ENCODE data around the gene ALDH1B1. TPM values are rescaled to one million over a fixed set of nuclear protein-coding genes. Genes with fewer than 3 reads are reported as not detected.
A peak's percentile ranks its signal among the peaks of the same experiment; 100 is the strongest.

The ALDH1B1 gene
- total and polyA plus RNA-seq, 8 donors: 6.0 to 17.1 (median 10.3) TPM

DNA sequence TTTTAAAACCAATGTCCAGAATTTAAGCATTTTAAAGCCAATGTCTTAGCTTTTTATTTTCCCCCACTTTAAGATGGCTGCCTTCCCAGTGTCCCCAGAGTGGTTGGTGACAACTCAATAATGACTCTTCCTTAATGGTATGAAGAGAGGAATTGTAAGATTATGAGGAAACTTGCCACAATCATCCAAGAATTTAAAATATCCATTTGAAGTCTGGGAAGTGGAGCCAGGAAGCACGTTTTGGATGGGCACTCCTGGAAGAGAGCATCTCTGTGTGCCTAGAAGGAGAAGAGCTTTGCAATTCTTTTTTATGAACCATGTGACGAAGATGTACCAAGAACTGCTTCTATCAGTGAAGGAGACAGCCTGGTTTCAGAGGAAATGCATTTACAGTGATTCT, 43.0 kb downstream of the ALDH1B1 start:
- DNase-seq (no peak), FAIRE-seq (no peak), ATAC-seq (no peak)
- WGBS, 2 donors: 69 to 77% methylated on average over 2 of the region's 2 CpGs
- no peak overlapping the region for H3K4me3 ChIP-seq
- no peaks in the 10 kb centered on the region for H3K9me3 ChIP-seq
- H3K27me3 ChIP-seq: no peaks in the 10 kb centered on the region
- peak overlapping the region in 2 of 4 donors; percentile 22 to 72 for H3K27ac ChIP-seq
- TF ChIP-seq, protein P1, sequence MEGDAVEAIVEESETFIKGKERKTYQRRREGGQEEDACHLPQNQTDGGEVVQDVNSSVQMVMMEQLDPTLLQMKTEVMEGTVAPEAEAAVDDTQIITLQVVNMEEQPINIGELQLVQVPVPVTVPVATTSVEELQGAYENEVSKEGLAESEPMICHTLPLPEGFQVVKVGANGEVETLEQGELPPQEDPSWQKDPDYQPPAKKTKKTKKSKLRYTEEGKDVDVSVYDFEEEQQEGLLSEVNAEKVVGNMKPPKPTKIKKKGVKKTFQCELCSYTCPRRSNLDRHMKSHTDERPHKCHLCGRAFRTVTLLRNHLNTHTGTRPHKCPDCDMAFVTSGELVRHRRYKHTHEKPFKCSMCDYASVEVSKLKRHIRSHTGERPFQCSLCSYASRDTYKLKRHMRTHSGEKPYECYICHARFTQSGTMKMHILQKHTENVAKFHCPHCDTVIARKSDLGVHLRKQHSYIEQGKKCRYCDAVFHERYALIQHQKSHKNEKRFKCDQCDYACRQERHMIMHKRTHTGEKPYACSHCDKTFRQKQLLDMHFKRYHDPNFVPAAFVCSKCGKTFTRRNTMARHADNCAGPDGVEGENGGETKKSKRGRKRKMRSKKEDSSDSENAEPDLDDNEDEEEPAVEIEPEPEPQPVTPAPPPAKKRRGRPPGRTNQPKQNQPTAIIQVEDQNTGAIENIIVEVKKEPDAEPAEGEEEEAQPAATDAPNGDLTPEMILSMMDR (IDR thresholded peaks at IDR 0.05): no peak
- no peaks in the 10 kb centered on the region for H3K36me3 ChIP-seq
- intact Hi-C loops (cut with DNase I): no loop called here
- H3K4me1 ChIP-seq: peaks cover 0 to 18% (median 6%) of the 10 kb centered on the region in 3 donors

DNA sequence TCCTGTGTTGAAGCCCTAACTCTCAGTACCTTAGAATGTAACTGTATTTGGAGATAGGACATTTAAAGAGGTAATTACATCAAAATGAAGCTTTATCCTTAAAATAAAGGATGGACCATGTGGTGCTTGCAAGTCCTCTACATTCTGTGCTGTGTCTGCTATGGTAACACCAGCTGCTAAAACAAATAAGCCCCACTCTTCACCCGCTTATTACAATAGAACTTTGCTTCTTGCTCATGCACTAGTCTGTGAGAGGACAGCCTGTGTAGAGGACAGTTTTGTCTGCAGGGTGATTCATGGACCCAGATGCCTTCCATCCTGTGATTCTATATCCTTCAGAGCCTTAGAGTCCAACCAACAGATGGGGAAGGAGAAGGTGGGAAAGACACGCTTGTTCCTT, 44.2 kb downstream of the ALDH1B1 start:
- no peaks in the 10 kb centered on the region for H3K36me3 ChIP-seq
- H3K9me3 ChIP-seq: no peaks in the 10 kb centered on the region
- FAIRE-seq (no peak), ATAC-seq (no peak), DNase-seq (no peak)
- peak overlapping the region; percentile 3 to 84 (median 56) for H3K27ac ChIP-seq
- intact Hi-C loops (cut with DNase I): no loop called here
- TF ChIP-seq, protein P1 (IDR thresholded peaks at IDR 0.05): no peak
- 95 to 98% methylated on average over 2 of the region's 2 CpGs for WGBS, 2 donors
- H3K4me1 ChIP-seq: peaks cover 0 to 18% (median 6%) of the 10 kb centered on the region in 3 donors
- H3K4me3 ChIP-seq: no peak overlapping the region
- H3K27me3 ChIP-seq: no peaks in the 10 kb centered on the region

DNA sequence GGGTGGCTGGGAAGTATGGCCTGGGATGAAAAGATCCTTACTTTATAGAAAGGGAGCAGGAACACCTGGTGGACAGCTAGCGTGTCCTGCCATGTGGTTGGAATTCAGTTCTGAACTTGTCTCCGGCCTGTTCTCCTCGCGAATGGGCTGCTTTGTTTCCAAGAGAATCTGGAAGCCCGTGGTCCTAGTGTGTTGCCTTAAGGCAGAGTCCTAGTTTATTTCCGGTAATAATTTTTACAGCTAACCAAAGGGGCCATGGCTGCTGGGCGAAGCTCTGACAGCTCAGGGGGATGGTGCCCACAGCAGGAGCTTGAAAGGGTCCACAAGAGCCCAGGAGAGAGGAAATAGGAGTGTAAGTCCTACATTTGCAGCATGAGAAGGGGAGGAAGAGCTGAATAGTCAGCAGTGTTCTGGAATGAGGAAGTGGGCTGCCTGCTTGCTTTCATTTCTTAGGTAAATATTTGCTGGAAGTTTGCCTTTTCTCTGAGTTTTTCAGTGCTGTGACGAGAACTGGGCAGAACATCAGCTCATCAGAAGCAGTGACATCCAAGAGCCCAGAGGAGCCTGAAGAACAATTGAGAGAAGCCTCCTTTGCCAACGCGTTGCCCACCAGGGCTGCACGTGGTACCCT, 44.8 kb downstream of the ALDH1B1 start:
- intact Hi-C loops (cut with DNase I): no loop called here
- TF ChIP-seq, protein P1 (IDR thresholded peaks at IDR 0.05): no peak
- FAIRE-seq: no peak
- ATAC-seq: peak; percentile 87 to 91 (median 88)
- H3K4me1 ChIP-seq: peaks cover 0 to 18% (median 6%) of the 10 kb centered on the region in 3 donors
- WGBS, 2 donors: 29 to 36% methylated on average over 11 of the region's 11 CpGs
- H3K27me3 ChIP-seq: no peaks in the 10 kb centered on the region
- peak overlapping the region in 1 of 4 donors; percentile 0 for H3K4me3 ChIP-seq
- no peaks in the 10 kb centered on the region for H3K36me3 ChIP-seq
- H3K27ac ChIP-seq: peak overlapping the region; percentile 25 to 84 (median 56)
- no peaks in the 10 kb centered on the region for H3K9me3 ChIP-seq
- DNase-seq: peak in 4 of 6 donors; percentile 29 to 56 (median 46)

DNA sequence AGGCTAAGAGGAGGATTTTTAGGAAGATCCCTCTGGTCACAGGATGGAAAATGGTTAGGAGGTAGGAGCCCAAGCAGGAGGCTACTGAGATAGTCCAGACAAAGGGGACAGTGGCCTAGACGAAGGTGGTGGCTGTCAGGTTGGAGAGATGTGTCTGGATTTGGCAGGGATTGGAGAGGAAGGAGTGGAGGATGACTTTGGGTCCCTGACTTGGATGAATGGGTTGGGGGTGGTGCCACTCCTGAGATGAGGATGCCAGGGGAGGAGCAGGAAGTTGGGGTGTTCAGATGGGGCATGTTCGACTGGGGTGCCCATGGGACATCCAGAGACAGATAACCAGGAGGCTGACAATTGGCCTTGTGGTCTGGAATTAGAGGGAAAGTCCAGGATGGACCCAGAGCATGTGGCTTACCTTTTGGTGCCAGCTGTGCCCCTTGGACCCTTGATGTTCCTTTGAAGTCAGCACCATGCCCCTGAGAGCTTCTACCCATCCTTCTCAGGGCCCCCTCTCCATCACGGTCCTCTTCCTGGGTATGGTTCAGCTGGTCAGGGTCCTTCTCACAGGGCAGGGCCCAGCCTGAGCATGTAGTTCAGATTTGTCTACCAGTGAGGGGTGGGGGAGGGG, 46.9 kb downstream of the ALDH1B1 start:
- intact Hi-C loops (cut with DNase I): no loop called here
- Histone ChIP-seq H3K36me3 (no peaks in the 10 kb centered on the region), H3K4me3 (no peak overlapping the region), H3K27ac (no peak overlapping the region), H3K4me1 (peaks cover 0 to 13% (median 6%) of the 10 kb centered on the region in 3 donors), H3K27me3 (no peaks in the 10 kb centered on the region), H3K9me3 (no peaks in the 10 kb centered on the region)
- TF ChIP-seq, protein P1 (IDR thresholded peaks at IDR 0.05): no peak
- ATAC-seq: no peak
- DNase-seq: no peak
- no peak for FAIRE-seq
- WGBS, 2 donors: 71 to 79% methylated on average over 3 of the region's 3 CpGs

DNA sequence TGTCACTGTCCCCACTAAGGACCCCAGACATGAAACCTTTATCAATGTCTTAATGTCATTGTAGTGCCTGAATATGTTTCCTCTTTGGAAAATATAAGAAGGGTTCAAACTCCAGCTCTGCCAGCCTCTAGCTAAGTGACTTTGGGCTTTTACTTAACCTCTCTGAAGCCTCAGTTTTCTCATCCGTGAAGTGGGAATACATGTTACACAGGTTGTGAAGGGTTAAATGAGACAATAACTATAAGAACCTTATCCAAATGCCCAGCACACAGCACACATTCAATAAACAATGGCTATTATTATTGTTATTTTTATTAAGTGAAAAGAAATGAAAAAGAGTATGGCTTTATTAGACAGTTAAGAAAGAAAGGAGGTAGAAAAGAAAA, 47.4 kb downstream of the ALDH1B1 start:
- TF ChIP-seq, protein P1 (IDR thresholded peaks at IDR 0.05): no peak
- Histone ChIP-seq H3K9me3 (no peaks in the 10 kb centered on the region), H3K27me3 (no peaks in the 10 kb centered on the region), H3K4me1 (peaks cover 0 to 13% (median 6%) of the 10 kb centered on the region in 3 donors), H3K27ac (no peak overlapping the region), H3K36me3 (no peaks in the 10 kb centered on the region), H3K4me3 (no peak overlapping the region)
- no peak for FAIRE-seq
- no peak for DNase-seq
- WGBS, 2 donors: 95 to 97% methylated on average over 1 of the region's 1 CpG
- ATAC-seq: no peak
- intact Hi-C loops (cut with DNase I): no loop called here

Measured in pancreas (tissue), 10 donors.